PC-3 (cell line): Measurements from ENCODE around the gene ATP6V0E2. TPM values are rescaled to one million over a fixed set of nuclear protein-coding genes. Genes with fewer than 3 reads are reported as not detected.

Experiments
- ATAC-seq: fragments of 200-7000 bp; cut with Tn5 transposase; 2 replicates; pipeline ENCODE4 v1.9.1; 2020; ENCODE audit warnings: mild to moderate bottlenecking, moderate library complexity
- BruUV-seq: library from RNA; stranded (reverse); fragments of 400-500 nt; replicated peaks from 2 replicates; lab custom pipeline; 2021; lab: Mats Ljungman, UMichigan
- CTCF ChIA-PET: fragments of 300-600 bp; sonication (Branson Sonifier 250); formaldehyde crosslinking; loops from one replicate; lab custom pipeline; 2022; ENCODE audit warnings: antibody characterized with exemption; lab: Charles Lee
- POLR2A ChIA-PET: fragments of 300-600 bp; sonication (Branson Sonifier 250); formaldehyde crosslinking; loops from one replicate; lab custom pipeline; 2022; ENCODE audit warnings: antibody characterized with exemption; ENCODE audit not compliant: unreplicated experiment; lab: Charles Lee
- DNase-seq: peaks from one replicate; pipeline ENCODE4 v3.0.0-alpha.2; 2015
- H2AFZ ChIP-seq: fragments of 300-600 bp; sonication (generic); 2 replicates; pipeline ENCODE4 v1.6.0; 2016; ENCODE audit warnings: antibody characterized with exemption, low read length
- H3F3A ChIP-seq: fragments of 300-600 bp; sonication (generic); one replicate; pipeline ENCODE4 v1.6.0; 2017; ENCODE audit warnings: antibody characterized with exemption, low read length, control low read depth, mild to moderate bottlenecking; ENCODE audit not compliant: unreplicated experiment
- H3K27ac ChIP-seq: fragments of 300-600 bp; sonication (generic); 2 replicates; pipeline ENCODE4 v1.5.1; 2016; ENCODE audit warnings: mild to moderate bottlenecking, low read length
- H3K27me3 ChIP-seq: fragments of 300-600 bp; sonication (generic); 2 replicates; pipeline ENCODE4 v1.6.1; 2016; ENCODE audit warnings: low read length, mixed read lengths
- H3K36me3 ChIP-seq: fragments of 300-600 bp; sonication (generic); 2 replicates; pipeline ENCODE4 v1.6.1; 2016; ENCODE audit warnings: low read depth, mixed run types, low read length, mixed read lengths
- H3K4me1 ChIP-seq: fragments of 300-600 bp; sonication (generic); 2 replicates; pipeline ENCODE4 v1.5.1; 2016; ENCODE audit warnings: low read length; ENCODE audit not compliant: insufficient read depth
- H3K4me2 ChIP-seq: fragments of 300-600 bp; sonication (generic); 2 replicates; pipeline ENCODE4 v1.6.0; 2016; ENCODE audit warnings: low read length
- H3K4me3 ChIP-seq: fragments of 300-600 bp; sonication (generic); 2 replicates; pipeline ENCODE4 v1.5.1; 2016; ENCODE audit warnings: mild to moderate bottlenecking, low read length, mixed read lengths
- H3K79me2 ChIP-seq: fragments of 300-600 bp; sonication (generic); 2 replicates; pipeline ENCODE4 v1.6.1; 2017; ENCODE audit warnings: low read length, mixed read lengths
- H3K9ac ChIP-seq: fragments of 300-600 bp; sonication (generic); 2 replicates; pipeline ENCODE4 v1.6.0; 2016; ENCODE audit warnings: mild to moderate bottlenecking, low read length
- H3K9me2 ChIP-seq: fragments of 300-600 bp; sonication (generic); replicated peaks from 2 replicates; pipeline ENCODE4 v1.6.1; 2016; ENCODE audit warnings: mixed run types, low read length, mixed read lengths
- H3K9me3 ChIP-seq: fragments of 300-600 bp; sonication (generic); 2 replicates; pipeline ENCODE4 v1.6.1; 2016; ENCODE audit warnings: low read length, mixed read lengths
- H4K20me1 ChIP-seq: fragments of 300-600 bp; sonication (generic); 2 replicates; pipeline ENCODE4 v1.6.1; 2016; ENCODE audit warnings: low read length, mixed read lengths
- CTCF ChIP-seq: fragments of 300-600 bp; sonication (generic); conservative IDR thresholded peaks from 2 replicates; pipeline ENCODE4 v1.5.1; 2017; ENCODE audit warnings: antibody characterized with exemption, low read depth, mild to moderate bottlenecking, low read length
- EZH2 ChIP-seq: fragments of 300-600 bp; sonication (generic); IDR thresholded peaks from one replicate; pipeline ENCODE4 v1.6.1; 2017; ENCODE audit warnings: antibody characterized with exemption, mild to moderate bottlenecking, low read length; ENCODE audit not compliant: unreplicated experiment
- EZH2phosphoT487 ChIP-seq: fragments of 300-600 bp; sonication (generic); IDR thresholded peaks from 2 replicates; pipeline ENCODE4 v1.6.1; 2018; ENCODE audit warnings: mild to moderate bottlenecking, antibody characterized with exemption, low read length, borderline replicate concordance
- intact Hi-C: fragments of 100-400 bp; cut with micrococcal nuclease; formaldehyde crosslinking; loops from 2 replicates; pipeline ENCODE4 v1.9.0; 2023
- total RNA-seq: library from RNA; depleted of rRNA; stranded (reverse); fragments of >200 nt; gene quantifications from 2 replicates; pipeline ENCODE4 v1.2.3, GENCODE V29; 2014

The ATP6V0E2 gene
- total RNA-seq, 1 experiment from 2014 or later = 78.2 TPM

DNA sequence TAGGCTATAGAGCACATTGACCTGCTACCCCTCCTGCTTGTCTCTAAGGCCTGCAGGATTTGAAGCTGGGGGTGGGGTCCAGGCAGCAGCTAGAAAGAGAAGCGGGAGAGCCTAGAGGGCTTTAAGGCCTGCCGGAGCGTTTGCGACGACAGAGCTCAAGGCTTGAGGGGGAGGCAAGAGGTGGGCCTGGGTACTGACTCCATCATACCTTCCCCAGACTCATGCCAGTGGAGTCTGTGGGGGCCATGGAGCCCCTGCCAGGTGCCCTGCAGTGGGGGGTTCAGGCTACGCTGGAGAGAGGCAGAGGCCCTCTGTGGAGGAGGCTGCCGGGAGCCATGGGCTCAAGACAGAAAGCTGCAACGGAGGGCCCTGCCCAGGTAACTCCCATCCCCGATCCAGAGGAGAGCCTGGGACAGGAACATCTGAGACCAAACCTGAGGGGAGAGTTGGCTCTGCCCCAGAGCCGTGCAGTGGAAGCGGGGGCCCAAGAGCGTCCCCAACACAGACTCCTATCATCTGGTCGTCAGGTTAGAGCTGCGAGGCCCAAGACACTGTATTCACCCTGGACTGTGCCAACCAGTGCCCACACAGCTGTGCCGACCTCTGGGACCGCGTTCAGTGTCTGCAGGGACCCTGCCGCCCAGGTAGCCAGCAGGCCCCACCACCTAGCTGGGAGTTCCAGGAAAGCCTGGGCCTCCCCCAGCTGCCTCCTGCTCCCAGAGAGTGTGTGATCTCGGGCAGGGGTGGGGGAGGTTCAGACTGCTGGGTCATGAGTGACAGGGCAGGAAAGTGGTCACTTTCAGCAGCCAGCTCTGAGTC, 48.8 kb upstream of the ATP6V0E2 start:
- H3K27me3 ChIP-seq = no peaks in the 10 kb centered on the region
- DNase-seq = no peak
- no peaks in the 10 kb centered on the region for H4K20me1 ChIP-seq
- no peak overlapping the region for H3K9ac ChIP-seq
- no TSS peak for BruUV-seq
- no peaks in the 10 kb centered on the region for H3K9me2 ChIP-seq
- CTCF ChIA-PET = no interaction called here
- H3K36me3 ChIP-seq = no peaks in the 10 kb centered on the region
- no peaks in the 10 kb centered on the region for H3F3A ChIP-seq
- H3K4me1 ChIP-seq = no peaks in the 10 kb centered on the region
- no peak overlapping the region for H3K27ac ChIP-seq
- H3K79me2 ChIP-seq = no peaks in the 10 kb centered on the region
- POLR2A ChIA-PET = no interaction called here
- H2AFZ ChIP-seq = no peak overlapping the region
- ATAC-seq = no peak
- no peak overlapping the region for H3K4me2 ChIP-seq
- intact Hi-C loops = no loop called here
- H3K9me3 ChIP-seq = no peaks in the 10 kb centered on the region
- H3K4me3 ChIP-seq = no peak overlapping the region
- no peak for TF ChIP-seq EZH2phosphoT487
- TF ChIP-seq CTCF = no peak

DNA sequence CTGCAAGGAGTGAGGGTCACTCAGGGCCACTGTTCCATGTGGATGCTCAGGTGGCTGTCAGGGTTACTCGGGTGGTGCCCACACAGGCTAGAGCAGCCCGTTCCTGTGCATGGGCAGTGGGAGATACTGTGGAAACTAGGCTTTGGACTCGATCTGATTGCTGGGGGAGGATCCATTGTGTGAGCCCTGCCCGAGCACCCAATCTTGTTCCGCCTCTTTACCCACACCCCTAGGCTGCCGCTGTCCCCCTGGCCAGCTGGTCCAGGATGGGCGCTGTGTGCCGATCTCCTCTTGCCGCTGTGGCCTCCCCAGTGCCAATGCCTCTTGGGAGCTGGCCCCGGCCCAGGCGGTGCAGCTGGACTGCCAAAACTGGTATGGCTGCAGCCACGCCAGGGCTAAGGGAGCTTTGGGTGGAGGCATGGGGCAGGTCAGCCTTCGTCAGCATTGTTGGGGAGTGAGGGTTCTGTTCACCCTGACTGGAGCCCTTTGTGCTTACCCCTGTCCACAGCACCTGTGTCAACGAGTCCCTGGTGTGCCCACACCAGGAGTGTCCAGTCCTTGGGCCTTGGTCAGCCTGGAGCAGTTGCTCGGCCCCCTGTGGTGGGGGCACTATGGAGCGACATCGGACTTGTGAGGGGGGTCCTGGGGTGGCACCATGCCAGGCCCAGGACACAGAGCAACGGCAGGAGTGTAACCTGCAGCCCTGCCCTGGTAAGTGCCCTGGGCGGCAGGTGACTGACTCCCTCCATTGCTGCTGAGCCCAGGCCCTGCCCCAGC, 48.0 kb upstream of the ATP6V0E2 start:
- no peaks in the 10 kb centered on the region for H3K9me3 ChIP-seq
- H3K27ac ChIP-seq = no peak overlapping the region
- BruUV-seq = no TSS peak
- intact Hi-C loops = no loop called here
- no peaks in the 10 kb centered on the region for H3K79me2 ChIP-seq
- DNase-seq (no peak), ATAC-seq (no peak)
- H3K4me1 ChIP-seq = no peaks in the 10 kb centered on the region
- H2AFZ ChIP-seq = no peak overlapping the region
- CTCF ChIA-PET = no interaction called here
- H3K9me2 ChIP-seq = no peaks in the 10 kb centered on the region
- no peak for TF ChIP-seq CTCF
- no peak for TF ChIP-seq EZH2
- TF ChIP-seq EZH2phosphoT487 = no peak
- POLR2A ChIA-PET = no interaction called here
- no peak overlapping the region for H3K4me3 ChIP-seq
- H3F3A ChIP-seq = no peaks in the 10 kb centered on the region
- H3K36me3 ChIP-seq = no peaks in the 10 kb centered on the region
- no peak overlapping the region for H3K4me2 ChIP-seq
- no peaks in the 10 kb centered on the region for H3K27me3 ChIP-seq
- H3K9ac ChIP-seq = no peak overlapping the region
- no peaks in the 10 kb centered on the region for H4K20me1 ChIP-seq
